Measurements from ENCODE around the gene PTPRM.

PTPRM gene

GRCh38 chr18:7760967-7761948, 194.1 kb downstream of the PTPRM start:
- DNase-seq = no peak

GRCh38 chr18:7764405-7764804, 197.3 kb downstream of the PTPRM start:
- no peak for DNase-seq

GRCh38 chr18:7766346-7766745, 199.2 kb downstream of the PTPRM start:
- DNase-seq = peak; percentile 28

- DNase-seq = no peak
These were observed 199.7 kb downstream of the PTPRM start for GRCh38 chr18:7766817-7767216.

- DNase-seq = no peak
These were observed 203.8 kb downstream of the PTPRM start for GRCh38 chr18:7770908-7771307.

- DNase-seq = no peak
These were observed 205.4 kb downstream of the PTPRM start for GRCh38 chr18:7772510-7772888.

GRCh38 chr18:7772951-7773350, 205.8 kb downstream of the PTPRM start:
- DNase-seq = no peak

GRCh38 chr18:7775128-7775527, 208.0 kb downstream of the PTPRM start:
- DNase-seq = no peak

- no peak for DNase-seq
These were observed 208.7 kb downstream of the PTPRM start for GRCh38 chr18:7775843-7776242.

GRCh38 chr18:7778181-7778580, 211.1 kb downstream of the PTPRM start:
- no peak for DNase-seq

GRCh38 chr18:7779211-7779610, 212.1 kb downstream of the PTPRM start:
- DNase-seq = no peak

- DNase-seq = no peak
These were observed 217.1 kb downstream of the PTPRM start for GRCh38 chr18:7784171-7784570.

- DNase-seq = no peak
These were observed 219.5 kb downstream of the PTPRM start for GRCh38 chr18:7786569-7786968.

- DNase-seq = no peak
These were observed 220.2 kb downstream of the PTPRM start for GRCh38 chr18:7787339-7787738.

GRCh38 chr18:7789856-7790552, 222.9 kb downstream of the PTPRM start:
- peak; percentile 27 for DNase-seq

GRCh38 chr18:7793100-7793499, 226.0 kb downstream of the PTPRM start:
- DNase-seq = no peak

- no peak for DNase-seq
These were observed 236.9 kb downstream of the PTPRM start for GRCh38 chr18:7803956-7804469.

- DNase-seq = no peak
These were observed 238.0 kb downstream of the PTPRM start for GRCh38 chr18:7805096-7805495.

GRCh38 chr18:7805880-7806279, 238.8 kb downstream of the PTPRM start:
- no peak for DNase-seq

GRCh38 chr18:7807936-7808453, 240.9 kb downstream of the PTPRM start:
- DNase-seq = no peak

GRCh38 chr18:7808992-7809391, 241.9 kb downstream of the PTPRM start:
- no peak for DNase-seq

GRCh38 chr18:7809455-7809854, 242.3 kb downstream of the PTPRM start:
- no peak for DNase-seq

GRCh38 chr18:7809978-7810377, 242.9 kb downstream of the PTPRM start:
- DNase-seq = no peak

All from retina (tissue), 1 donor.